IMR-90 (cell line): ENCODE data around the gene NSL1. TPM values are rescaled to one million over a fixed set of nuclear protein-coding genes. Genes with fewer than 3 reads are reported as not detected.

Experiments used
- ATAC-seq: fragments of 200-7000 bp; cut with Tn5 transposase; 2 replicates; pipeline ENCODE4 v1.9.1; 2020; ENCODE audit warnings: low read depth, mild to moderate bottlenecking, moderate library complexity
- BruUV-seq: library from RNA; stranded (reverse); fragments of 400-500 nt; replicated peaks from 2 replicates; lab custom pipeline; 2021; lab: Mats Ljungman, UMichigan
- CTCF ChIA-PET: fragments of 300-600 bp; formaldehyde crosslinking; extraction: SDS; loops from one replicate; lab custom pipeline; 2021; ENCODE audit warnings: antibody characterized with exemption; lab: Yijun Ruan, JAX
- POLR2A ChIA-PET: fragments of 300-600 bp; sonication (Branson Sonifier 250); formaldehyde crosslinking; loops from one replicate; lab custom pipeline; 2022; ENCODE audit warnings: antibody characterized with exemption; ENCODE audit not compliant: unreplicated experiment; lab: Charles Lee
- DNase-seq: peaks from one replicate; pipeline ENCODE4 v3.0.0; 2013
- H2AFZ ChIP-seq: replicated peaks from 2 replicates; pipeline ENCODE3; 2013; ENCODE audit warnings: low read length, mild to moderate bottlenecking; ENCODE audit not compliant: poor library complexity
- H2AK5ac ChIP-seq: 2 replicates; pipeline ENCODE4 v1.6.1; 2013; ENCODE audit warnings: low read depth, low read length, inconsistent platforms
- H2AK9ac ChIP-seq: replicated peaks from 2 replicates; pipeline ENCODE3; 2013; ENCODE audit warnings: mild to moderate bottlenecking, low read depth, low read length, moderate library complexity; ENCODE audit not compliant: poor library complexity
- H2BK120ac ChIP-seq: 2 replicates; pipeline ENCODE4 v1.6.1; 2013; ENCODE audit warnings: low read depth, low read length, inconsistent platforms
- H2BK15ac ChIP-seq: 3 replicates; pipeline ENCODE4 v1.6.1; 2013; ENCODE audit warnings: low read depth, low read length, inconsistent platforms
- H2BK20ac ChIP-seq: 2 replicates; pipeline ENCODE4 v1.6.1; 2013; ENCODE audit warnings: low read depth, mild to moderate bottlenecking, inconsistent platforms, low read length, moderate library complexity
- H2BK5ac ChIP-seq: 2 replicates; pipeline ENCODE4 v1.6.1; 2013; ENCODE audit warnings: mild to moderate bottlenecking, low read depth, low read length, inconsistent platforms; ENCODE audit not compliant: poor library complexity, severe bottlenecking
- H3K14ac ChIP-seq: replicated peaks from 2 replicates; pipeline ENCODE4 v1.6.1; 2013; ENCODE audit warnings: low read depth, low read length, inconsistent platforms
- H3K18ac ChIP-seq: 2 replicates; pipeline ENCODE4 v1.6.1; 2013; ENCODE audit warnings: low read depth, low read length, control low read depth
- H3K23ac ChIP-seq: 2 replicates; pipeline ENCODE4 v1.6.1; 2013; ENCODE audit warnings: low read depth, low read length, inconsistent platforms
- H3K27ac ChIP-seq: 2 replicates; pipeline ENCODE4 v1.5.1; 2013; ENCODE audit warnings: mild to moderate bottlenecking, control low read depth, low read length; ENCODE audit not compliant: insufficient read depth
- H3K27me3 ChIP-seq: 2 replicates; pipeline ENCODE4 v1.6.1; 2013; ENCODE audit warnings: low read length; ENCODE audit not compliant: control insufficient read depth, insufficient read depth
- H3K36me3 ChIP-seq: 2 replicates; pipeline ENCODE4 v1.6.1; 2013; ENCODE audit warnings: low read length, mixed read lengths; ENCODE audit not compliant: control insufficient read depth, insufficient read depth
- H3K4ac ChIP-seq: 2 replicates; pipeline ENCODE4 v1.6.1; 2013; ENCODE audit warnings: low read depth, low read length, inconsistent platforms
- H3K4me1 ChIP-seq: 2 replicates; pipeline ENCODE4 v1.6.1; 2013; ENCODE audit warnings: low read length, mixed read lengths; ENCODE audit not compliant: control insufficient read depth, insufficient read depth
- H3K4me2 ChIP-seq: 2 replicates; pipeline ENCODE4 v1.6.1; 2013; ENCODE audit warnings: low read depth, mild to moderate bottlenecking, control low read depth, low read length, moderate library complexity
- H3K4me3 ChIP-seq: 2 replicates; pipeline ENCODE4 v1.5.1; 2013; ENCODE audit warnings: low read depth, mild to moderate bottlenecking, control low read depth, low read length, moderate library complexity; ENCODE audit not compliant: insufficient read depth
- H3K56ac ChIP-seq: 2 replicates; pipeline ENCODE4 v1.6.1; 2013; ENCODE audit warnings: low read length, inconsistent platforms; ENCODE audit not compliant: insufficient read depth; ENCODE audit errors: extremely low read depth
- H3K79me1 ChIP-seq, 2 experiments: 2 replicates each; pipeline ENCODE4 v1.6.1; 2013; ENCODE audit warnings: low read length in 2 of 2, inconsistent platforms in 1 of 2, low read depth in 1 of 2
- H3K9ac ChIP-seq: 2 replicates; pipeline ENCODE4 v1.6.1; 2013; ENCODE audit warnings: low read depth, low read length, control low read depth
- H3K9me1 ChIP-seq: 2 replicates; pipeline ENCODE4 v1.6.1; 2013; ENCODE audit warnings: low read length, inconsistent platforms; ENCODE audit not compliant: insufficient read depth
- H3K9me3 ChIP-seq: 2 replicates; pipeline ENCODE4 v1.6.1; 2013; ENCODE audit warnings: low read length; ENCODE audit not compliant: control insufficient read depth, insufficient read depth
- H4K20me1 ChIP-seq: 2 replicates; pipeline ENCODE4 v1.6.1; 2013; ENCODE audit warnings: low read length, inconsistent platforms; ENCODE audit not compliant: insufficient read depth
- H4K5ac ChIP-seq: 2 replicates; pipeline ENCODE4 v1.6.1; 2013; ENCODE audit warnings: mild to moderate bottlenecking, low read depth, low read length, control low read depth
- H4K8ac ChIP-seq, 2 experiments: 2 replicates each; pipeline ENCODE4 v1.6.1; 2013; ENCODE audit warnings: low read depth in 2 of 2, low read length in 2 of 2, control low read depth in 1 of 2, inconsistent platforms in 1 of 2
- H4K91ac ChIP-seq: 2 replicates; pipeline ENCODE4 v1.6.1; 2013; ENCODE audit warnings: low read depth, low read length, inconsistent platforms; ENCODE audit not compliant: insufficient read depth
- MAZ ChIP-seq: IDR thresholded peaks from 2 replicates; pipeline ENCODE4 v1.6.1; 2012; ENCODE audit warnings: low read depth, mild to moderate bottlenecking, low read length, improper control_type of control experiment, moderate library complexity, borderline replicate concordance
- RAD21 ChIP-seq: IDR thresholded peaks from 2 replicates; pipeline ENCODE4 v1.6.1; 2012; ENCODE audit warnings: low read length, improper control_type of control experiment
- WGBS, 2 experiments: methylation state at CpG; one replicate each; pipeline versions ENCODE4 v1.1.5 to v1.1.7; 2013; ENCODE audit warnings: missing lambda C conversion rate in 2 of 2; ENCODE audit not compliant: insufficient read length in 1 of 2; ENCODE audit errors: extremely low coverage in 2 of 2; 5-methylcytosine and 5-hydroxymethylcytosine counted together
- dilution Hi-C: fragments of 300-500 bp; cut with HindIII; formaldehyde crosslinking; loops from one replicate; pipeline ENCODE4 v1.14.3; 2018; ENCODE audit warnings: low sequenced_read_pairs; ENCODE audit not compliant: unreplicated experiment
- in situ Hi-C: fragments of 300-500 bp; cut with MboI; formaldehyde crosslinking; loops from 3 replicates; pipeline ENCODE4 v1.14.3; 2019; ENCODE audit warnings: low sequenced_read_pairs, inconsistent platforms, mixed read lengths
- intact Hi-C: fragments of 100-400 bp; cut with micrococcal nuclease; formaldehyde crosslinking; loops from 2 replicates; pipeline ENCODE4 v1.10.0; 2022
- polyA plus RNA-seq, 3 experiments: library from polyadenylated mRNA; depleted of rRNA; stranded (reverse); fragments of >200 nt; gene quantifications; 2 replicates each; pipeline ENCODE4 v1.2.3, GENCODE V29; 2012; ENCODE audit warnings: low replicate concordance in 1 of 3
- total RNA-seq: library from RNA; depleted of rRNA; stranded (reverse); fragments of >200 nt; gene quantifications from 2 replicates; pipeline ENCODE4 v1.2.3, GENCODE V29; 2012
- TF ChIP-seq, protein P1 (sequence below): fragments of 150-350 bp; IDR thresholded peaks from 2 replicates; pipeline ENCODE4 v1.6.1; 2017; ENCODE audit warnings: mild to moderate bottlenecking, antibody characterized with exemption, low read length, low read depth
- TF ChIP-seq, protein P2 (sequence below): fragments of 150-350 bp; IDR thresholded peaks from 2 replicates; pipeline ENCODE4 v1.6.1; 2016; ENCODE audit warnings: low read depth, mild to moderate bottlenecking, low read length, moderate library complexity, borderline replicate concordance
- TF ChIP-seq, protein P3 (sequence below): conservative IDR thresholded peaks from 2 replicates; pipeline ENCODE4 v1.5.1; 2012; ENCODE audit warnings: mild to moderate bottlenecking, low read depth, low read length, improper control_type of control experiment

The NSL1 gene
- total and polyA plus RNA-seq, 2 of the 4 experiments (the other 2 are of a cell fraction), result 19.1 to 42.5 TPM

DNA sequence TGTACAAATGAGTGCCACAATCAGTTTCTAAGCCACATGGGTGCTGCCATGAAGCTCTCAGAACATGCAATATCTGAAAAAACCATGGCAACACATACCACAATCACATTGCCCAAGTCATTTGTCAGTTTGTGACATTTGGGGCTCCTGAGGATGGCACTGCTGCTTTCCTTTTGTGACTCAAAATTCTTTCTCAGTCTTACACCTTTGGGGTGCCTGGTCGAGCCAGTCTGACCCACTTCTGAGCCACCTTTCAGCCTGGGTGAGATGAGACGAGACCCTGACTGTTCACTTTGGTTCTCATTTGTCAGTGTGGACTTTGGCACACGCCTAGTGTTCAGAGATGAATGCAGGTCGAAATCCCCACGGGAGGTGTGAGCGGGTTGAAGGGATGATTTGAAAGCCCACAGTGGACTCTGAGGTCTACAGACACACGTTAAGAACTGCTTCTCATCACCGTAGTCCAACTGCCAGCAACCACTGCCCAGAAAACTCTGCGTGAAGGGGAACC is 100.0 kb downstream of the NSL1 start:
- H2AK5ac ChIP-seq, result no peak overlapping the region
- no peaks in the 10 kb centered on the region for H3K27me3 ChIP-seq
- no peak overlapping the region for H3K27ac ChIP-seq
- no peaks in the 10 kb centered on the region for H4K20me1 ChIP-seq
- H3K9me3 ChIP-seq, result no peaks in the 10 kb centered on the region
- ATAC-seq (no peak), DNase-seq (no peak)
- no peak overlapping the region for H3K18ac ChIP-seq
- POLR2A ChIA-PET, result no interaction called here
- CTCF ChIA-PET, result no interaction called here
- no peak overlapping the region for H3K4me2 ChIP-seq
- no TSS peak for BruUV-seq
- H4K8ac ChIP-seq, result no peak overlapping the region
- H3K36me3 ChIP-seq, result peaks cover 2% of the 10 kb centered on the region; the same call in 1 of the 2 replicates
- H3K9me1 ChIP-seq, result peaks cover 13% of the 10 kb centered on the region
- no peak overlapping the region for H3K4me3 ChIP-seq
- no peak overlapping the region for H2BK5ac ChIP-seq
- no peak overlapping the region for H3K23ac ChIP-seq
- peaks cover 6% of the 10 kb centered on the region; the same call in 1 of the 2 replicates for H3K4me1 ChIP-seq
- H3K9ac ChIP-seq, result no peak overlapping the region
- H2AFZ ChIP-seq, result no peak overlapping the region
- no peak overlapping the region for H3K56ac ChIP-seq
- no peak overlapping the region for H4K91ac ChIP-seq
- no peak overlapping the region for H4K5ac ChIP-seq
- intact Hi-C loops, result no loop called here
- no peak overlapping the region for H2BK20ac ChIP-seq
- no peak overlapping the region for H2BK15ac ChIP-seq
- dilution Hi-C loops, result no loop called here
- no peak overlapping the region for H2BK120ac ChIP-seq
- H2AK9ac ChIP-seq, result peak overlapping the region; percentile 15
- no peak overlapping the region for H3K14ac ChIP-seq
- 92% methylated on average over 4 of the region's 9 CpGs; no CpG with 5 or more reads in 1 of the 2 experiments for WGBS, 2 experiments
- H3K4ac ChIP-seq, result no peak overlapping the region
- H3K79me1 ChIP-seq, result no peaks in the 10 kb centered on the region
- in situ Hi-C loops, result no loop called here
- TF ChIP-seq, protein P1, sequence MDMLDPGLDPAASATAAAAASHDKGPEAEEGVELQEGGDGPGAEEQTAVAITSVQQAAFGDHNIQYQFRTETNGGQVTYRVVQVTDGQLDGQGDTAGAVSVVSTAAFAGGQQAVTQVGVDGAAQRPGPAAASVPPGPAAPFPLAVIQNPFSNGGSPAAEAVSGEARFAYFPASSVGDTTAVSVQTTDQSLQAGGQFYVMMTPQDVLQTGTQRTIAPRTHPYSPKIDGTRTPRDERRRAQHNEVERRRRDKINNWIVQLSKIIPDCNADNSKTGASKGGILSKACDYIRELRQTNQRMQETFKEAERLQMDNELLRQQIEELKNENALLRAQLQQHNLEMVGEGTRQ, result no peak
- TF ChIP-seq RAD21 (no peak), MAZ (no peak)
- TF ChIP-seq, protein P2, sequence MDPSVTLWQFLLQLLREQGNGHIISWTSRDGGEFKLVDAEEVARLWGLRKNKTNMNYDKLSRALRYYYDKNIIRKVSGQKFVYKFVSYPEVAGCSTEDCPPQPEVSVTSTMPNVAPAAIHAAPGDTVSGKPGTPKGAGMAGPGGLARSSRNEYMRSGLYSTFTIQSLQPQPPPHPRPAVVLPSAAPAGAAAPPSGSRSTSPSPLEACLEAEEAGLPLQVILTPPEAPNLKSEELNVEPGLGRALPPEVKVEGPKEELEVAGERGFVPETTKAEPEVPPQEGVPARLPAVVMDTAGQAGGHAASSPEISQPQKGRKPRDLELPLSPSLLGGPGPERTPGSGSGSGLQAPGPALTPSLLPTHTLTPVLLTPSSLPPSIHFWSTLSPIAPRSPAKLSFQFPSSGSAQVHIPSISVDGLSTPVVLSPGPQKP, result no peak
- TF ChIP-seq, protein P3, sequence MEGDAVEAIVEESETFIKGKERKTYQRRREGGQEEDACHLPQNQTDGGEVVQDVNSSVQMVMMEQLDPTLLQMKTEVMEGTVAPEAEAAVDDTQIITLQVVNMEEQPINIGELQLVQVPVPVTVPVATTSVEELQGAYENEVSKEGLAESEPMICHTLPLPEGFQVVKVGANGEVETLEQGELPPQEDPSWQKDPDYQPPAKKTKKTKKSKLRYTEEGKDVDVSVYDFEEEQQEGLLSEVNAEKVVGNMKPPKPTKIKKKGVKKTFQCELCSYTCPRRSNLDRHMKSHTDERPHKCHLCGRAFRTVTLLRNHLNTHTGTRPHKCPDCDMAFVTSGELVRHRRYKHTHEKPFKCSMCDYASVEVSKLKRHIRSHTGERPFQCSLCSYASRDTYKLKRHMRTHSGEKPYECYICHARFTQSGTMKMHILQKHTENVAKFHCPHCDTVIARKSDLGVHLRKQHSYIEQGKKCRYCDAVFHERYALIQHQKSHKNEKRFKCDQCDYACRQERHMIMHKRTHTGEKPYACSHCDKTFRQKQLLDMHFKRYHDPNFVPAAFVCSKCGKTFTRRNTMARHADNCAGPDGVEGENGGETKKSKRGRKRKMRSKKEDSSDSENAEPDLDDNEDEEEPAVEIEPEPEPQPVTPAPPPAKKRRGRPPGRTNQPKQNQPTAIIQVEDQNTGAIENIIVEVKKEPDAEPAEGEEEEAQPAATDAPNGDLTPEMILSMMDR, result no peak
